Gastroesophageal sphincter (tissue), 4 donors: ENCODE results near the gene ANTXR2. TPM values are rescaled to one million over a fixed set of nuclear protein-coding genes. Genes with fewer than 3 reads are reported as not detected.
"Not testable (repeated sequence)": the region's sequence is repeated elsewhere in the genome, so short reads cannot be mapped to it uniquely, and the experiment has no call there.

Experiments used
- ATAC-seq: fragments of 150-250 bp; one replicate; pipeline ENCODE4 v1.9.1; 2016; ENCODE audit warnings: mild to moderate bottlenecking, moderate library complexity
- H3K27ac ChIP-seq, 4 donors: fragments of 200-600 bp; sonication (generic) in 3 of 4; 1 replicate in 3 of 4; 2 replicates in 1 of 4; pipeline ENCODE4 v1.5.1; 2016 to 2019
- H3K27me3 ChIP-seq: fragments of 200-600 bp; sonication (generic); one replicate; pipeline ENCODE4 v1.5.1; 2019
- H3K36me3 ChIP-seq, 2 donors: fragments of 200-600 bp; sonication (generic); one replicate each; pipeline ENCODE4 v1.5.1; 2019; ENCODE audit warnings: control low read depth in 1 of 2
- H3K4me1 ChIP-seq, 3 donors: fragments of 200-600 bp; sonication (generic); 1 replicate in 2 of 3; 2 replicates in 1 of 3; pipeline ENCODE4 v1.5.1; 2016 to 2019; ENCODE audit warnings: control low read depth in 2 of 3
- H3K4me3 ChIP-seq, 2 donors: fragments of 200-600 bp; sonication (generic); one replicate each; pipeline ENCODE4 v1.5.1; 2019; ENCODE audit warnings: mild to moderate bottlenecking in 1 of 2, moderate library complexity in 1 of 2
- H3K9me3 ChIP-seq, 3 donors: fragments of 200-600 bp; sonication (generic); one replicate each; pipeline ENCODE4 v1.5.1; 2017 to 2019; ENCODE audit warnings: control low read depth in 2 of 3
- EP300 ChIP-seq: sonication (generic); formaldehyde crosslinking; IDR thresholded peaks from one replicate; pipeline ENCODE4 v1.6.1; 2017; ENCODE audit warnings: antibody characterized with exemption, mild to moderate bottlenecking
- POLR2A ChIP-seq, 2 donors: fragments of 450-650 bp; IDR thresholded peaks; one replicate each; pipeline ENCODE4 v1.6.1; 2017; ENCODE audit warnings: antibody characterized with exemption in 2 of 2, mild to moderate bottlenecking in 2 of 2, moderate library complexity in 1 of 2
- POLR2AphosphoS5 ChIP-seq: sonication (generic); formaldehyde crosslinking; IDR thresholded peaks from one replicate; pipeline ENCODE4 v1.6.1; 2017; ENCODE audit warnings: antibody characterized with exemption
- WGBS, 2 donors: methylation state at CpG; one replicate each; pipeline ENCODE4 v1.1.5; 2018; ENCODE audit warnings: low coverage in 1 of 2; 5-methylcytosine and 5-hydroxymethylcytosine counted together
- total RNA-seq, 4 donors: library from RNA; depleted of rRNA; stranded (reverse); fragments of >200 nt; gene quantifications; one replicate each; pipeline ENCODE4 v1.1.0, GENCODE V29; 2016
- TF ChIP-seq, protein P1 (sequence below), 4 experiments: fragments of 200-600 bp in 2 of 4; fragments of 450-650 bp in 2 of 4; sonication (generic) in 1 of 4; IDR thresholded peaks; one replicate each; pipeline ENCODE4 v1.5.1; 2017 to 2019; ENCODE audit warnings: antibody characterized with exemption in 4 of 4, mild to moderate bottlenecking in 2 of 4, moderate library complexity in 2 of 4

ANTXR2 gene
- total RNA-seq, 4 donors from 2014 or later, result 440 to 611 (median 501) TPM

DNA sequence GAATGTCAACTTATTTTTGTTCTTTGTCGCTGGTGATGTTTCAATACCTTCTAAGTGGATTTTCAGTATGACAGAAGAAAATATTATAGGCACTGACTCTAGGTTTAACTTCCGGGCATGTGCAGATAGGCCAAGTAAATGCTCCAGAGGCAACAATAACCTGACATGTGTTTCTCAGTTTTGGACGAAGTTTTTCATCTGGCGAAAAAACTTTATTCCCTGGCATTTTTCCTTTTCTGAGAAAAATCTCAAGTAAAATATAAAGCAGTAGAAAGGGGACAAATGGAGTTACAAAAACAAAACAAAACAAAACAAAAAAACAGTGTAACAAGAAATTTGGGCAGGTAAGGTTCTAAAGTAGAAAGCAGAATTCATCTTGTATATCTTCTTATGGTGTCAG, 173.5 kb downstream of the ANTXR2 start:
- no peak for ATAC-seq
- H3K27ac ChIP-seq, result no peak overlapping the region
- TF ChIP-seq POLR2AphosphoS5, result no peak
- TF ChIP-seq POLR2A (IDR thresholded peaks at IDR 0.05), result no peak
- TF ChIP-seq EP300, result no peak
- TF ChIP-seq, protein P1, sequence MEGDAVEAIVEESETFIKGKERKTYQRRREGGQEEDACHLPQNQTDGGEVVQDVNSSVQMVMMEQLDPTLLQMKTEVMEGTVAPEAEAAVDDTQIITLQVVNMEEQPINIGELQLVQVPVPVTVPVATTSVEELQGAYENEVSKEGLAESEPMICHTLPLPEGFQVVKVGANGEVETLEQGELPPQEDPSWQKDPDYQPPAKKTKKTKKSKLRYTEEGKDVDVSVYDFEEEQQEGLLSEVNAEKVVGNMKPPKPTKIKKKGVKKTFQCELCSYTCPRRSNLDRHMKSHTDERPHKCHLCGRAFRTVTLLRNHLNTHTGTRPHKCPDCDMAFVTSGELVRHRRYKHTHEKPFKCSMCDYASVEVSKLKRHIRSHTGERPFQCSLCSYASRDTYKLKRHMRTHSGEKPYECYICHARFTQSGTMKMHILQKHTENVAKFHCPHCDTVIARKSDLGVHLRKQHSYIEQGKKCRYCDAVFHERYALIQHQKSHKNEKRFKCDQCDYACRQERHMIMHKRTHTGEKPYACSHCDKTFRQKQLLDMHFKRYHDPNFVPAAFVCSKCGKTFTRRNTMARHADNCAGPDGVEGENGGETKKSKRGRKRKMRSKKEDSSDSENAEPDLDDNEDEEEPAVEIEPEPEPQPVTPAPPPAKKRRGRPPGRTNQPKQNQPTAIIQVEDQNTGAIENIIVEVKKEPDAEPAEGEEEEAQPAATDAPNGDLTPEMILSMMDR (IDR thresholded peaks at IDR 0.05), result no peak
- H3K9me3 ChIP-seq, result no peaks in the 10 kb centered on the region
- no peaks in the 10 kb centered on the region for H3K36me3 ChIP-seq
- peaks cover 0 to 9% (median 0%) of the 10 kb centered on the region in 3 donors for H3K4me1 ChIP-seq
- 82 to 83% methylated on average over 2 to 4 of the region's 4 CpGs for WGBS, 2 donors
- H3K4me3 ChIP-seq, result no peak overlapping the region
- no peaks in the 10 kb centered on the region for H3K27me3 ChIP-seq

DNA sequence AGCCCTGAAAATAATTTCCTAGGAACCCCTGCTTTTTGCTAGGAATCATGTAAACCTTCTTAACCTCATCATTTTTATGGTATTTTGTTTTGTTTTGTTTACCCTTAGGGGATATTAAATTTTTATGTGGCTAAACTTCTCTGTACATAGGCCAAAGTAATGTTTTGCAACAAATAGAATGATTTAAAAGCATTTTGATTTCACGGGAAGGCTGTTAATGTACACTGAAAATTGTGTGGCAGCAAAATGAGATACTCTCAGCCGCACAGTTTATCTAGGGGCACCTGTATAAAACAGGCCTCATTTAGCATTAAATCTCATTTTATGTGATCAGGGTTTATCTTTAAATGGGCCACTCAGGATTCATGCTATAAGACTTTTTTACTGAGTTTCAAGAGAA, 175.0 kb downstream of the ANTXR2 start:
- Histone ChIP-seq H3K4me1 (no peaks in the 10 kb centered on the region), H3K9me3 (no peaks in the 10 kb centered on the region), H3K36me3 (no peaks in the 10 kb centered on the region), H3K27ac (no peak overlapping the region), H3K27me3 (no peaks in the 10 kb centered on the region), H3K4me3 (no peak overlapping the region)
- ATAC-seq, result no peak
- TF ChIP-seq POLR2AphosphoS5 (no peak), EP300 (no peak), POLR2A (IDR thresholded peaks at IDR 0.05) (no peak)
- TF ChIP-seq, protein P1 (IDR thresholded peaks at IDR 0.05), result no peak
- 89 to 90% methylated on average over 2 of the region's 2 CpGs for WGBS, 2 donors

DNA sequence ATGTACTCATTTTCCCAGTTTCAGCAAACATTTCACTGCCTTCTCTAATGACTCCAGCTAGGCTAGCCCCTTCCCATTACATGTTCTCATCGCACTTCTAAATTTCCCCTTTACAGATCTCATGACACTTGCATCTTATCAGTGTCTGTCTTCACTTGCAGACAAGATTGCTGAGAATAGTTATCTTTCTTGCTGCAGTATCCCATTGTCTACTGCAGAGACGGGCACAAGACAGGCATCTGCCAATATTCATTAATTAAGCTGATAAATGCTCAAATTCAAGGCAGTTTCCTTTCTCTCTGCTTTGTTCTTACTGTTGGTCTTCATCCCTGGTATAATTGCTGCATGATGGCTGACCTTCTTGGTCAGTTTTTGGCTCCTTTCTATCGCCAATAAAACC, 175.9 kb downstream of the ANTXR2 start:
- Histone ChIP-seq H3K27me3 (no peaks in the 10 kb centered on the region), H3K4me1 (no peaks in the 10 kb centered on the region), H3K36me3 (no peaks in the 10 kb centered on the region), H3K9me3 (no peaks in the 10 kb centered on the region), H3K4me3 (no peak overlapping the region), H3K27ac (no peak overlapping the region)
- 61 to 81% methylated on average over 3 of the region's 3 CpGs for WGBS, 2 donors
- no peak for ATAC-seq
- TF ChIP-seq EP300 (no peak), POLR2AphosphoS5 (peak; percentile 18)

DNA sequence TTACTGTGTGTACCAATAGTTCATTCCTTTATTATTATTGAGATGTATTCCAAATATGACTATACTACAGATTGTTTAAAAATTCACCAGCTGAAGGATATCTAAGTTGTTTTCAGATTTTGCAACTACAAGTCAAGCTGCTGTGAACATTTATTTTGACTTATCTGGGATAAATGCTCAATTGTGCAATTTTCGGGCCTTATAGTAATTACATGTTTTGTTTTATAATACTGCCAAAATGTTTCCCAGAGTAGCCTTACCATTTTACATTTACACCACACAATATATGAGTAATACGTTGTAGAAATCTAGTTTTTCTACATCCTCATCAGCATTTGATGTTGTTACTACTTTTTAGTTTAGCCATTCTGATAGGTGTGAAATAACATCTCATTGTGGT, 179.6 kb downstream of the ANTXR2 start:
- no peaks in the 10 kb centered on the region for H3K36me3 ChIP-seq
- ATAC-seq, result no peak
- H3K27me3 ChIP-seq, result no peaks in the 10 kb centered on the region
- no peaks in the 10 kb centered on the region for H3K4me1 ChIP-seq
- H3K9me3 ChIP-seq, result no peaks in the 10 kb centered on the region
- no peak overlapping the region for H3K27ac ChIP-seq
- H3K4me3 ChIP-seq, result no peak overlapping the region
- no peak for TF ChIP-seq POLR2A (IDR thresholded peaks at IDR 0.05)
- TF ChIP-seq, protein P1 (IDR thresholded peaks at IDR 0.05), result no peak
- TF ChIP-seq EP300, result no peak
- no peak for TF ChIP-seq POLR2AphosphoS5
- 81 to 96% methylated on average over 2 of the region's 2 CpGs for WGBS, 2 donors

DNA sequence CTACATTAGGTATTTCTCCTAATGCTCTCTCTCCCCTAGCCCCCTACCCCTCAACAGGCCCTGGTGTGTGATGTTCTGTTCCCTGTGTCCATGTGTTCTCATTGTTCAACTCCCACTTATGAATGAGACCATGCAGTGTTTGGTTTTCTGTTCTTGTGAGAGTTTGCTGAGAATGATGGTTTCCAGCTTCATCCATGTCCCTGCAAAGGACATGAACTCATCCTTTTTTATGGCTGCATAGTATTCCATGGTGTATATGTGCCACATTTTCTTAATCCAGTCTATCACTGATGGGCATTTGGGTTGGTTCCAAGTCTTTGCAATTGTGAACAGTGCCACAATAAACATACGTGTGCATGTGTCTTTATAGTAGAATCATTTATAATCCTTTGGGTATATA, 184.0 kb downstream of the ANTXR2 start:
- not testable (repeated sequence) for H3K27me3 ChIP-seq, H3K27ac ChIP-seq, ATAC-seq, H3K9me3 ChIP-seq, H3K4me1 ChIP-seq, H3K36me3 ChIP-seq, H3K4me3 ChIP-seq
- 90 to 100% methylated on average over 1 of the region's 1 CpG for WGBS, 2 donors

DNA sequence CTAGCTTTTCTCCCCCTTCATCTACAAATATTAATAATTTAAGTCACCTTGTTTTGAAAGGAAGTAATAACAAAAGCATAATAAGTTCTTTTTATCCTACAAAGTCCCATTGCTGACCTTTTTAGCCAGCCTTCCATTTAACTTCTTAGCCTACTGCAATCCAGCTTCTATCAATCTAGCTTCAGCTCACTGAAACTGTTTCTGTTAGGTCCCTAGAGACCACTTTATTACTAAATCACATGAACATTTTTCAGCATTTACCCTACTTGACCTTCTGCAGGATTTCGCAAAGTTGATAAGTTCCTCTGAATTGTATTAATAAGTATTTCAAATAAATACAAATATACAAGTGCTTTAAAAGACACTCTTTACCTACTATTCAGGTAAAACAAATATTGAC, 186.5 kb downstream of the ANTXR2 start:
- H3K36me3 ChIP-seq, result no peaks in the 10 kb centered on the region
- no peak for ATAC-seq
- WGBS, 2 donors, result 86 to 92% methylated on average over 1 of the region's 1 CpG

More for the DNA sequence above, 186.5 kb downstream of the ANTXR2 start:
- H3K4me3 ChIP-seq, result no peak overlapping the region
- H3K27me3 ChIP-seq, result no peaks in the 10 kb centered on the region
- no peaks in the 10 kb centered on the region for H3K9me3 ChIP-seq
- H3K4me1 ChIP-seq, result no peaks in the 10 kb centered on the region
- TF ChIP-seq, protein P1 (IDR thresholded peaks at IDR 0.05), result no peak
- TF ChIP-seq POLR2A (IDR thresholded peaks at IDR 0.05), result no peak
- no peak overlapping the region for H3K27ac ChIP-seq
